Cardiac muscle cell (in vitro differentiated cells and primary cell): ENCODE results near the gene ANKMY1. TPM values are rescaled to one million over a fixed set of nuclear protein-coding genes. Genes with fewer than 3 reads are reported as not detected.

Experiments
- DNase-seq, 2 donors: peaks; one replicate each; pipeline versions ENCODE4 v3.0.0 to v3.0.0-alpha.2; 2010 to 2017; ENCODE audit warnings: low read depth in 1 of 2, low spot score in 1 of 2
- H3K27ac ChIP-seq: fragments of 200-600 bp; sonication (generic); 2 replicates; pipeline ENCODE4 v1.5.1; 2016
- H3K27me3 ChIP-seq: fragments of 200-600 bp; sonication (generic); 2 replicates; pipeline ENCODE4 v1.6.0; 2016; ENCODE audit warnings: control low read depth
- H3K36me3 ChIP-seq: fragments of 200-600 bp; sonication (generic); 2 replicates; pipeline ENCODE4 v1.5.1; 2016; ENCODE audit warnings: control low read depth
- H3K4me1 ChIP-seq: fragments of 200-600 bp; sonication (generic); 2 replicates; pipeline ENCODE4 v1.8.1; 2017; ENCODE audit warnings: low read depth, mild to moderate bottlenecking, mixed run types
- H3K4me3 ChIP-seq: fragments of 200-600 bp; sonication (generic); 2 replicates; pipeline ENCODE4 v1.5.1; 2016; ENCODE audit warnings: mild to moderate bottlenecking
- H3K9me3 ChIP-seq: fragments of 200-600 bp; sonication (generic); 2 replicates; pipeline ENCODE4 v1.5.1; 2017; ENCODE audit warnings: low read depth, mild to moderate bottlenecking, control low read depth
- polyA plus RNA-seq: library from polyadenylated mRNA; unstranded; fragments of >200 nt; fragmentation: Nextera tagmentation; extraction: Ambion mirVana; gene quantifications from 2 replicates; pipeline ENCODE4 v1.2.1, GENCODE V29; 2016
- total RNA-seq: library from RNA; depleted of rRNA; stranded (reverse); fragments of >200 nt; gene quantifications from 2 replicates; pipeline ENCODE4 v1.2.3, GENCODE V29; 2016
- TF ChIP-seq, protein P1 (sequence below): IDR thresholded peaks from 2 replicates; pipeline ENCODE4 v1.5.1; 2012; ENCODE audit warnings: low read depth, mild to moderate bottlenecking, low read length

ANKMY1 gene
- total and polyA plus RNA-seq, 2 experiments from 2014 or later: 7.6 to 10.8 TPM

DNA sequence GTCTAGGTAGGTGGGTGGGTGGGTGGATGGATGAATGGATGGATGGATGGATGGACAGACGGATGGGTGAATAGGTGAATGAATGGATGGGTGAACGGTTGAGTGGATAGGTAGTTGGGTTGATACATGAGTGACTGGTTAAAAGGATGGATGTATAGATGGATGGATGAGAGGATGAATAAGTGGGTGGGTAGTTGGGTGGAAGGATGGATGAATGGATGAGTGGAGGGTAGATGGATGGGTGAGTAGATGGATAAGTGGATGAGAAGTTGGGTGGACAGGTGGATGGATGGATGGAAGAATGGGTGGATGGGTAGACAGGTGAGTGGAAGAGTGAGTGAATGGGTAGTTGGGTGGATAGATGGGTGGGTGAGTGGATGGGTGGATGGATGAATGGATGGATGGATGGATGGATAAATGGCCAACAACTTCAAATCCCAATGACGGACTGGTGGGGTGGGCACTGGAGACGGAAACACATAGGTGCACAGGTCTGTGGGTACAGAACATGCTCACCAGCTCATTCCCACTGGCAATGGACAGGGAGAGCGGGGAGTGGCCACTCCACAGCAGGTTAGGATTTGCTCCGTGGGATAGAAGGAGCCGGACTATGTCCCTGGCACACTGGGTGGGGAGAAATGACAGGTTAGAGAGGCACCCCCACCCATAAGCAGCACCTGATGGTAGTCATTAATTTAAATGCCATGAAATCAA, 48.8 kb downstream of the ANKMY1 start:
- TF ChIP-seq, protein P1, sequence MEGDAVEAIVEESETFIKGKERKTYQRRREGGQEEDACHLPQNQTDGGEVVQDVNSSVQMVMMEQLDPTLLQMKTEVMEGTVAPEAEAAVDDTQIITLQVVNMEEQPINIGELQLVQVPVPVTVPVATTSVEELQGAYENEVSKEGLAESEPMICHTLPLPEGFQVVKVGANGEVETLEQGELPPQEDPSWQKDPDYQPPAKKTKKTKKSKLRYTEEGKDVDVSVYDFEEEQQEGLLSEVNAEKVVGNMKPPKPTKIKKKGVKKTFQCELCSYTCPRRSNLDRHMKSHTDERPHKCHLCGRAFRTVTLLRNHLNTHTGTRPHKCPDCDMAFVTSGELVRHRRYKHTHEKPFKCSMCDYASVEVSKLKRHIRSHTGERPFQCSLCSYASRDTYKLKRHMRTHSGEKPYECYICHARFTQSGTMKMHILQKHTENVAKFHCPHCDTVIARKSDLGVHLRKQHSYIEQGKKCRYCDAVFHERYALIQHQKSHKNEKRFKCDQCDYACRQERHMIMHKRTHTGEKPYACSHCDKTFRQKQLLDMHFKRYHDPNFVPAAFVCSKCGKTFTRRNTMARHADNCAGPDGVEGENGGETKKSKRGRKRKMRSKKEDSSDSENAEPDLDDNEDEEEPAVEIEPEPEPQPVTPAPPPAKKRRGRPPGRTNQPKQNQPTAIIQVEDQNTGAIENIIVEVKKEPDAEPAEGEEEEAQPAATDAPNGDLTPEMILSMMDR: no peak
- Histone ChIP-seq H3K9me3 (no peaks in the 10 kb centered on the region), H3K4me1 (no peaks in the 10 kb centered on the region), H3K27me3 (no peaks in the 10 kb centered on the region), H3K36me3 (no peaks in the 10 kb centered on the region), H3K27ac (no peak overlapping the region), H3K4me3 (no peak overlapping the region)
- no peak for DNase-seq

DNA sequence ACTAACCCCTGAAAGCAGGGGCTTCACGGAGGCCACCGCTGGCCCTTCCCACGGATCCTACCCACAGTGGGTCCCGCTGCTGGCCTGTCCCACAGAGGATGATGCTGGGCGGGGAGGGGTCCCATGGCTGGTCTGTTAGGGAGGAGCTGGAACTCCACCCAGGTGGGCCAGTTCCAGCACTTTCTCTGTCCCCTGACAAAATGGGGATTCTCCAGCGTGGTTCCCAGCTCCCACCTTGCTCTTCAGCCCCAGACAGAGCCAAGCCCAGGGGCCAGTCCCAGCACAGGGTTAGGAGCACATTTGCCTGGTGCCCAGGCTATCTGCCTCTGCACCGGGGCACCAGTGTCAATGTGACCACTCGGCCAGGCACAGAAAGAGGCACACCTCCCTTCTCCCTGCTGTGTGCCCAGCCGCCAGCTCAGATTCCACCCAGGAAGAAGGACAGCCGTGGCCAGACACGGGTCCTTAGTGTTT, 50.0 kb downstream of the ANKMY1 start:
- no peak for DNase-seq
- Histone ChIP-seq H3K4me3 (no peak overlapping the region), H3K27ac (no peak overlapping the region), H3K27me3 (no peaks in the 10 kb centered on the region), H3K4me1 (no peaks in the 10 kb centered on the region), H3K9me3 (no peaks in the 10 kb centered on the region), H3K36me3 (no peaks in the 10 kb centered on the region)
- TF ChIP-seq, protein P1: no peak

DNA sequence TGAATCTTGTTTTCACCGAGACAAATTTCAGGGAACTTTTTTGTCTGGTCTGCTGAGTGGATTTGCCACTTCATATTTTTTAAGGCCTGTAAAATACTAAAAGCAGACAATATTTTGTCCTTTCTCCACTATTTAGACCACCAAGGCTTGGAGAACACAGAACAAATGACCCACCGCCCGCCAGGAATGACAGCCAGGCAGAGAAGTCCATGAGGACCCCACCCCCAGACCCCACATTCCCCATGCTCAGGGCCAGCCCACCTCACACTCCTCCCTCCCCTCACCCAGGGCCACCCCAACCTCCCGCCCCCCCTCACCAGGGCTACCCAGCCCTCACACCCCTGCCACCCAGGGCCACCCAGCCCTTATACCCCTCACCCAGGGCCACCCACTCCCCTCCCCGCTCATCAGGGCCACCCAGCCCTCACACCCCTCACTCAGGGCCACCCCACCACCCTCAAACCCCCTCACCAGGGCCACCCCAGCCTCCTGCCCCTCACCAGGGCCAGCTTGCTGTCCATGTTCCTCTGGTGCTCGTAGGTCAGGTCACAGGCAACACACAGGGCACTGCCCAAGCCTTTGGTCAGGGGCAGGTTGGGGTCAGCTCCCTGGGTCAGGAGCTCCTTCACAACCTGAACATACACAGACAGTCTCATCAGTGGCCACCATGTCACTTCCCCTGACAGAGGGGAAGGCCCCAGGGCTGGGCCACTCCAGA, 50.6 kb downstream of the ANKMY1 start:
- Histone ChIP-seq H3K4me3 (no peak overlapping the region), H3K36me3 (no peaks in the 10 kb centered on the region), H3K4me1 (no peaks in the 10 kb centered on the region), H3K27me3 (no peaks in the 10 kb centered on the region), H3K9me3 (no peaks in the 10 kb centered on the region), H3K27ac (no peak overlapping the region)
- TF ChIP-seq, protein P1: no peak
- no peak for DNase-seq

DNA sequence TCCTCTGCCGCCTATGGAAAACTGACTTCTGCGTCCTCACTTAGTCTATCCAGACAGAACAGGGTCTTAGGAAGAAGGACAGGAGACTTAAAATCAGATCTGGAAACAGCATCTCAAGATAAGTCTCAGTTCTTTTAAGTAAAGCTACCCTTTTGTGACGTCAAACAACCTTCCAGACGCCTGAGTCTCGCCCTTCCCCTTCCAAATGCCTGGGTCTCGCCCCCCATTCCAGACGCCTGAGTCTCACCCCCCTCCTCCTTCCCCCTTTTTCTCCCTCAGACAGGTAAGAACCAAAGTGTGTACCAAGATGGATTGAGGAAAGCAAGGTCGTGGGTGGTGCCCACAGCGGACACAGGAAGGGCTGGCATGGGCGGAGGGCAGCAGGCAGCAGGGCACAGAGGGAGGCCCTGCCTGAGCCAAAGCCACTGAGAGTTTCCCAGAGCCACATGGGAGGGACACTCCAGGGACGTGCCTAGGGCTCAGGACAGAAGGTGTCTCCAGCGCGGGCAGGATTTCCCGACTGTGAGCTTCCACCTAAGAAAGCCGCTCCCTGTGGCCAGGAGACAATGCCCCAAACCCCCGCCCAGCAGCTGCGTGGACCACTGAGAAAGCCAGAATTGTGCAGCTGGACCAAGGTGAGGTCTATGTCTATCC, 51.3 kb downstream of the ANKMY1 start:
- no peak for DNase-seq
- H3K27me3 ChIP-seq: no peaks in the 10 kb centered on the region
- H3K4me3 ChIP-seq: no peak overlapping the region
- H3K27ac ChIP-seq: no peak overlapping the region
- no peaks in the 10 kb centered on the region for H3K4me1 ChIP-seq
- TF ChIP-seq, protein P1: no peak
- no peaks in the 10 kb centered on the region for H3K36me3 ChIP-seq
- H3K9me3 ChIP-seq: no peaks in the 10 kb centered on the region

DNA sequence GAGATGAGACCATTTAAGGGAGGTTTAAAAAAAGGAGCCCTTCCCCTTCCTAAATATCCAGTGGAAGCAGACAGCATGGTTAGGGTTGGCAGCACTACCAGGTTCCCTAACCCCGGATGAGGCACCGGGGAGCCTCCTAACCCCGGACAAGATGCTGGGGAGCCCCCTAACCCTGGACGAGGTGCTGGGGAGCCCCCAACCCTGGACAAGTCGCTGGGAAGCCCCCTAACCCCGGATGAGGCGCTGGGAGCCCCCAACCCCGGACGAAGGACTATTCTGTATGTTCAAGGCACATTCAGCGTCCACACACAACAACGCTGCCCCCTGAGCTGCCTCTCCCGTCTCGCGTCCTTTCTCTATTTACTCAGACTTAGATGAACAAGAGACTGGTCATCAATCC, 51.9 kb downstream of the ANKMY1 start:
- Histone ChIP-seq H3K4me3 (no peak overlapping the region), H3K4me1 (no peaks in the 10 kb centered on the region), H3K27ac (no peak overlapping the region), H3K9me3 (no peaks in the 10 kb centered on the region), H3K36me3 (no peaks in the 10 kb centered on the region), H3K27me3 (no peaks in the 10 kb centered on the region)
- no peak for DNase-seq
- TF ChIP-seq, protein P1: no peak
